ENCODE data around the gene LARP6.
A peak's percentile ranks its signal among the peaks of the same experiment; 100 is the strongest.

GRCh38 chr15:70833861-70834765, 19.8 kb downstream of the LARP6 start:
- TF ChIP-seq TP53 (CRISPR knock-in tag; IDR thresholded peaks at IDR 0.05) (no peak), POLR2A (IDR thresholded peaks at IDR 0.05; ENCODE audit: low read length) (no peak), E2F6 (IDR thresholded peaks at IDR 0.05; ENCODE audit: borderline replicate concordance, low read depth) (no peak), CTCF (IDR thresholded peaks at IDR 0.05) (no peak), MAX (IDR thresholded peaks at IDR 0.05) (no peak), FOSL2 (IDR thresholded peaks at IDR 0.05) (peak; percentile 76), FOSL2 (CRISPR knock-in tag; IDR thresholded peaks at IDR 0.05) (peak; percentile 92), EP300 (IDR thresholded peaks at IDR 0.05) (peak; percentile 23 to 29; a peak in 2 of 5 replicates), MAFK (IDR thresholded peaks at IDR 0.05; ENCODE audit: partially characterized antibody) (no peak), HDAC2 (IDR thresholded peaks at IDR 0.05) (no peak)
